Measurements from ENCODE around the gene ATP2A3.

ATP2A3 gene

GRCh38 chr17:3928406-3928805 is 35.8 kb downstream of the ATP2A3 start:
- no peak for DNase-seq (ENCODE audit: low read depth in 2 of 2)

GRCh38 chr17:3927628-3928340 is 36.5 kb downstream of the ATP2A3 start:
- DNase-seq (ENCODE audit: low read depth in 2 of 2) = no peak

GRCh38 chr17:3926860-3927627 is 37.2 kb downstream of the ATP2A3 start:
- no peak for DNase-seq (ENCODE audit: low read depth in 2 of 2)

GRCh38 chr17:3925684-3926485 is 38.4 kb downstream of the ATP2A3 start:
- no peak for DNase-seq (ENCODE audit: low read depth in 2 of 2)

- no peak for DNase-seq (ENCODE audit: low read depth in 2 of 2)
Observed at GRCh38 chr17:3924512-3925350, 39.5 kb downstream of the ATP2A3 start.

GRCh38 chr17:3923466-3924190 is 40.6 kb downstream of the ATP2A3 start:
- no peak for DNase-seq (ENCODE audit: low read depth in 2 of 2)

- DNase-seq (ENCODE audit: low read depth in 2 of 2) = no peak
Observed at GRCh38 chr17:3922765-3923164, 41.5 kb downstream of the ATP2A3 start.

GRCh38 chr17:3921502-3922319 is 42.5 kb downstream of the ATP2A3 start:
- no peak for DNase-seq (ENCODE audit: low read depth in 2 of 2)

- no peak for DNase-seq (ENCODE audit: low read depth in 2 of 2)
Observed at GRCh38 chr17:3921006-3921405, 43.2 kb downstream of the ATP2A3 start.

GRCh38 chr17:3919123-3919624 is 45.1 kb downstream of the ATP2A3 start:
- no peak for DNase-seq (ENCODE audit: low read depth in 2 of 2)

GRCh38 chr17:3918372-3919122 is 45.7 kb downstream of the ATP2A3 start:
- DNase-seq (ENCODE audit: low read depth in 2 of 2) = no peak

- no peak for DNase-seq (ENCODE audit: low read depth in 2 of 2)
Observed at GRCh38 chr17:3917391-3917931, 46.8 kb downstream of the ATP2A3 start.

- DNase-seq (ENCODE audit: low read depth in 2 of 2) = no peak
Observed at GRCh38 chr17:3916825-3917224, 47.4 kb downstream of the ATP2A3 start.

GRCh38 chr17:3915995-3916696 is 48.1 kb downstream of the ATP2A3 start, which contains the start of gene P2RX1:
Gene P2RX1 (minus strand): TSS chr17:3916465. CDS start chr17:3916225, 240 bp downstream.
- no peak for DNase-seq (ENCODE audit: low read depth in 2 of 2)

- no peak for DNase-seq (ENCODE audit: low read depth in 2 of 2)
Observed at GRCh38 chr17:3915581-3915994, 48.6 kb downstream of the ATP2A3 start.

GRCh38 chr17:3914312-3914670 is 49.9 kb downstream of the ATP2A3 start:
- DNase-seq (ENCODE audit: low read depth in 2 of 2) = no peak

GRCh38 chr17:3913531-3914311 is 50.5 kb downstream of the ATP2A3 start:
- no peak for DNase-seq (ENCODE audit: low read depth in 2 of 2)
